Iris pigment epithelial cell (primary cell): ENCODE data around the gene CNR1.

Source experiments
- DNase-seq: peaks from one replicate; pipeline ENCODE4 v3.0.0-alpha.2; 2011; ENCODE audit warnings: low read depth

CNR1 gene

DNA sequence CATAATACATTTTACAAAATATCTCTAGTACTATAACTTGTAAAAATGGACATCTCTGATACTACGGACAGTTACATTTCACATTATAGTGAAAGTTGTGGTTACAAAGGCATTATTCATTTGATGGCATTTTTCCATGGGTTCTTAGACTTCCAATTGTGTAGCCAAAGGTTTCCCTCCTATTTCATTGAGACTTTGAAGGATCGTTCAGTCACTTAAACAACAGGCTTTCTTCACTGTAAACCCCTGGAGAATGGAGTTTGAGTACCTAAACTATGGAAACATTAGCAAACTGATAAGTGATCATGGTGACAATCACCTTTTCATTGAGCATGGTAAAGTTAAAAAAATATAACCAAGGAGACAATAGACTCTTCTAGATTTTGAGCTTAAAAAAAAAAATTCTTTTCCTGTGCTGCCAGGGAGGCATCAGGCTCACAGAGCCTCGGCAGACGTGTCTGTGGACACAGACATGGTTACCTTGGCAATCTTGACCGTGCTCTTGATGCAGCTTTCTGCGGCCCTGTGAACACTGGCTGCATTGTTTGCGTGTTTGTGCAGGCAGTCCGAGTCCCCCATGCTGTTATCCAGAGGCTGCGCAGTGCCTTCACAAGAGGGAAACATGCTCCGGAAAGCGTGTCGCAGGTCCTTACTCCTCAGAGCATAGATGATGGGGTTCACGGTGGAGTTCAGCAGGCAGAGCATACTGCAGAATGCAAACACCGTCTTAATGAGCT lies 22.6 kb downstream of the CNR1 start:
- DNase-seq = no peak

- DNase-seq = no peak
Observed at GRCh38 chr6:88142297-88142668, 23.9 kb downstream of the CNR1 start.

GRCh38 chr6:88141561-88142296 lies 24.4 kb downstream of the CNR1 start:
- DNase-seq = no peak

- DNase-seq = no peak
Observed at GRCh38 chr6:88137915-88138314, 28.2 kb downstream of the CNR1 start.

DNA sequence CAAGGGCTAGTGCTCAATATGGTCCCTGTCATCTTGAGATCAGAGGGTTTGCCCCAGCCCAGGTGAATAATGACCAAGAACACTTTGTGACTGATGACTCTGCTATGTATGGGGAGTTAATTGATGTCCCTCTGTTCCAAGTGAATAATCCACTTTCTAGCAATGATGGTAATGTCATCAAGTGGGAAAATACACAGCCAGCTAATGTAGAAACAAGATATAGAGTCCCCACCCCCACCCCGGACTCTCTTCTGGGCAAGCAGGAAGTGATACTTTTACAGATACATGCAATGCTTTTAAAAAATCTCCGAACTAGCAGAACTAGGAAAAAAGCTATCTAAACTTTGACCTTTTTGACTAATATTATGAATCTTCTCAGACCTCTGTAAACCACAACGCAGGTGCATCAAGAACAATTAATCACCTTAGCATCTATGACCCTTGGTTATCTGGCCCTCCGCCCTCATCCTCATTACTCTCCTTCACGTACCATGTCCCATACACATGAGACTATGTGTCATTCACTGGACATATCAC lies 30.5 kb downstream of the CNR1 start:
- no peak for DNase-seq

DNA sequence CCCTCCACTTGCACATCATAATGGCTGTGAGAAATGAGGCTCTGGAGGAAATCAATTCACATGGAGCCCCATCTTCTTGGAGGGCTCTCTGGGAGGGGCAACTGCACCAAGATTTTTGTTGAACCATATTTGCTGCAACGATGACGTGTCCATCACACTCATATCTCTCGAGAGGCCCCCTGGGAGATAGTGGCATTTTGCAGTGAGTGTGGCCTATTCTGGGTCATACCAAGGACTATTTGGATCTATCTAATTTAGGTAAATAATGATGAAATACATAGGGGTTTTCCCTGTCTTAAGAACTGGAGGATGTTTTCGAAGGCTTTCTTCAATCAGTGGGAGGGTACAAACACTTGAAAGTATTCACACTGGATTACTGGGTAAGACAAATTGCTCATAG lies 31.6 kb downstream of the CNR1 start:
- no peak for DNase-seq

GRCh38 chr6:88133718-88134117 lies 32.4 kb downstream of the CNR1 start:
- no peak for DNase-seq

DNA sequence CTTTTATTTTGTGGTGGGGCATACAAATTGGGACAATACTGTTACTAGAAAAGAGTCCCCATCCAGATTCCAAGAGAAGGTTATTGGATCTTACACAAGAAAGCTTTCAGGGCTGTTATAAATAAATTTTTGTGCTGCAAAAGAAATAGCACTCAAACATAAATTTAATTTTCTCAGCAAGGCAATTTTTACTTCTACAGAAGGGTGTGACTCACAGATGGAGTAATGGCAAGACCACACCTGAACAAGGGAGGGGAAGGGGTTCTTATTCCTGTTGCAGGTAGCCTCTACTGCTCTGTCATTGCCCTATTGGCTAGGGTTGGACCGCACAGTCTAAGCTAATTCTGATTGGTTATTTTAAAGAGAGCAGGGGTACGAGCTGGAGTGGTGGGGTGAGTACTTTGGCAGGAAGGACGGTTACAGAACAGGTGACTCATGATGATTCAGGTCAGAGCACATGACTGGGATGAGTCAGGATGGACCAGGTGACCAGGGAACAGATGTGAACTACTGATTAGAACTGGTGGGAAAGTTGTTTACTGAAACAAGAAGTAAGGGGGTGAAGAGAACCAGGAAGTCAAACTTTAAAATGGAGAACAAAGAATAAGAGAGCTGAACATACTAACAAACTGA lies 41.1 kb downstream of the CNR1 start:
- no peak for DNase-seq

DNA sequence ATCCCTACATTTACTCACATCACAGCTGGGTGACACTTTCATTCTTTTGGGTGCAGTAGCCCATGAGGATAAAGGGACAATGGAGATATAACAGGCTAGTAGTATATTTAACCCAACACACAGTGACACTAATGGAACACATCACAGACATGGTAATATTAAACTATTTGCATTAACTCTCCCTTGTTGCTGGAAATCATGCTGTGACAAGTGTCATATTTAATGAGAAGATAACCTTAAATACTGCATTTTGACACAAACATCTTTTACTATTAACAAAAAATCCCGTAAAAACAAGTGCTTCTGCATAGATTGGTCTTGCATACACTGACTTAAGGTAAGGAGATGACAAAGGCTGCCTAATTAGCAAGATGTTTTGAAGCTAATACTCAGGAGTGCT lies 45.5 kb downstream of the CNR1 start:
- no peak for DNase-seq

DNA sequence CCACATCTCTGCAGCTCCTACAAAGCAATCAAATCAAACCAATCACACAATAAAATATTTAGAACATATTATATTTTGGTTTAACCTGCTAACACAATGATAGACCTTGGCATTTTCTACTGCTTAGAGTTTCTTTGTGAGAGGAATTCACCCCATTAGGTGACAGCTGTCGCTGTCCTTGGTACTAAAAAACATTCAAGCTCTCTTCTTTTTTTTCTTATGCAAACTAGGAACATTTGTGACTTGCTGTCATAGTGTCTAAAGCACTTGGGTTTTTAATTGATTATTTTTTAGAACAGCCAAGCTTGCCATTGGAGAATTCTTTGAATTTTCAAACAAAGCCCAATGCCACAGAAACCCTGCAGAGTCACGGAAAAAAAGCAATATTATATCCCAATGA lies 46.4 kb downstream of the CNR1 start:
- DNase-seq = no peak

DNA sequence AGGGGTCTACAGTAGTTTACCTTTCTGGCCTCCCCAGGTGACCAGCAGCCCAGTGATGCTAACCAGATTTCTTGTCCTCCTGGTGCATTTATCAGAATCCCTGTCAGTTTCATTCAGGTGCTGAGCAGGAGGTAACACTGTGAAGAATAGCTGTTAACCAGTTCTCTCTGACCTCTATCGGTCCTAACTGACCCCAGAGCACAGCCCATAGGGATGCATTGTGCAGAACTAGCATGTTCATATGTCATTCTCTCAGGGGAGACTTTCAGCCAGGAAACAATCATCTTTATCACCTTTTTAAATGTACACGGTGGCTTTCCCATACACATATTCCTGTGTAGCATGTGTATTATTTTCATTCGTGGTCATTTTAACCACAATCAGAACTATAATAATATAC lies 49.9 kb downstream of the CNR1 start:
- DNase-seq = no peak

- no peak for DNase-seq
Observed at GRCh38 chr6:88115307-88115706, 50.8 kb downstream of the CNR1 start.

- no peak for DNase-seq
Observed at GRCh38 chr6:88114838-88115237, 51.3 kb downstream of the CNR1 start.

DNA sequence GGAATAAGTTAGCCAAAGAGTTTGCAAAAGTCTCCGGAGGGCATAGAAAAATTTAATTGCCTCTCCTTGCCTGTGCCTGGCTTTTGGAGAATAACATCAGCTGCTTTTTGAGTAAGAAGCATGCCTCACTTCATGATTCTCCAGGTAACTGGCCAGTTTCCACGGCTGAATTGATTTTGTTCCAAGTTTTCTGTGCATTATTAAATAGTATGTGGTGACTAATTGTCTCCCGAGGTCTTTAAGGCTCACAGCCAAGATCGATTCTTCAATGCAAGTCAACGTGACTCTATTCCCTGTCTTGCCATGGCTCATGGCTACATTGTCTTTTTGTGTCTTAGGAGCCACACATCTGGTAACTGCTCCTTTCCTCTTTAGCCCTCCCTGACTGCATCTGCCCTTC lies 54.2 kb downstream of the CNR1 start:
- DNase-seq = no peak

GRCh38 chr6:88107241-88107640 lies 58.9 kb downstream of the CNR1 start:
- no peak for DNase-seq

GRCh38 chr6:88105741-88106340 lies 60.3 kb downstream of the CNR1 start:
- peak; percentile 3 for DNase-seq
